SW 1271 (cell line): ENCODE results near the gene CLEC18C.
"Not testable (repeated sequence)": the region's sequence is repeated elsewhere in the genome, so short reads cannot be mapped to it uniquely, and the experiment has no call there.

Experiments
- DNase-seq, 2 experiments: peaks; one replicate each; lab custom pipeline; 2025; lab: John Stamatoyannopoulos, UW

The CLEC18C gene

GRCh38 chr16:70206382-70206781, 32.8 kb downstream of the CLEC18C start:
- DNase-seq, result not testable (repeated sequence)

- not testable (repeated sequence) for DNase-seq
These were observed 45.0 kb downstream of the CLEC18C start for GRCh38 chr16:70218586-70218985.

- not testable (repeated sequence) for DNase-seq
These were observed 49.0 kb downstream of the CLEC18C start for GRCh38 chr16:70222574-70222973.

- not testable (repeated sequence) for DNase-seq
These were observed 49.6 kb downstream of the CLEC18C start for GRCh38 chr16:70223216-70223615.

- DNase-seq, result not testable (repeated sequence)
These were observed 50.5 kb downstream of the CLEC18C start for GRCh38 chr16:70223971-70224513.

- not testable (repeated sequence) for DNase-seq
These were observed 51.1 kb downstream of the CLEC18C start for GRCh38 chr16:70224645-70225044.

GRCh38 chr16:70225430-70225829, 51.8 kb downstream of the CLEC18C start:
- DNase-seq, result not testable (repeated sequence)

GRCh38 chr16:70226024-70226423, 52.4 kb downstream of the CLEC18C start:
- DNase-seq, result not testable (repeated sequence)

- DNase-seq, result not testable (repeated sequence)
These were observed 58.2 kb downstream of the CLEC18C start for GRCh38 chr16:70231831-70232230.
